Stimulated activated naive CD8-positive, alpha-beta T cell treated with anti-CD3 and anti-CD28 coated beads, Interleukin-15, Interleukin-2, amounts not matched to agents 100 ng/mL and 50 ng/mL, for 24 hours (primary cell): ENCODE results near the gene PHPT1.

Source experiments
- H3K27ac Mint-ChIP-seq: one replicate; pipeline ENCODE4 v1.8.0; 2021; ENCODE audit warnings: mild to moderate bottlenecking, mixed read lengths
- H3K27me3 Mint-ChIP-seq: one replicate; pipeline ENCODE4 v1.8.0; 2021; ENCODE audit warnings: mixed read lengths
- H3K36me3 Mint-ChIP-seq: one replicate; pipeline ENCODE4 v1.8.0; 2021; ENCODE audit warnings: low read depth, mixed read lengths
- H3K4me1 Mint-ChIP-seq: one replicate; pipeline ENCODE4 v1.8.0; 2021; ENCODE audit warnings: low read depth, mixed read lengths
- H3K4me3 Mint-ChIP-seq: one replicate; pipeline ENCODE4 v1.8.0; 2021; ENCODE audit warnings: mild to moderate bottlenecking, mixed read lengths
- H3K9me3 Mint-ChIP-seq: one replicate; pipeline ENCODE4 v1.8.0; 2021; ENCODE audit warnings: mixed read lengths

The PHPT1 gene

DNA sequence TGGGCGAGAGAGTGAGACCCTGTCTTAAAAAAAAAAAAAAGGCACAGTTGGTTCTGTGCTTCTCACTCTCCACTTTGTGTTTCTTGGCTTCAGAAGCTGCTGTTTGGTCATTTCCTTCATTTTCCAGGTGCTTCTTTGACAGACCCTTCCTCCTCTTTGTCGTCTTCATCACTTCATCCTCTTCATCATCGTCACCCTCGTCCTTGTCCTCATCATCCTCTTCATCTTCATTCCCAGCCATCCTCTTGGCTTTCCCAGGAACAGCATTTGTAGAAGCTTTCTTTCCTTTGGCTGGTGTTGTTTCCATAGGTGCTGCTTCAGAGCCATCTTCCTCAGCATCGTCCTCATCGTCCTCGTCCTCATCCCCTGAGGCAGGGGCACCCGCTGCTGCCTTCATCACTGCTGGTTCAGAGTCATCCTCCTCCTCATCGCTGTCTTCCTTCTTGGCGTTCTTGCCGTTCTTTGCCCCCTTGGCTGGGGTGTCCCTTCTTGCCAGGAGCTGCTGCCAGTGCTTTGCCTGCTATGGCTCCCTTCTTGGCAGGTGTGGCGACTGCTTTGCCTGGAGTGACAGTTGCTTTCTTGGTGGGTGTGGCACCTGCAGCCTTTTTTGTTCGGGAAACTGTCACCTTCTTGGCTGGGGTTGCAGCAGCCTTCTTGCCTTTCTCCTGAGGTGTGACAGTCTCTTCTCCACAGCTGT lies 34.3 kb upstream of the PHPT1 start:
- H3K27ac Mint-ChIP-seq: no peak overlapping the region
- no peaks in the 10 kb centered on the region for H3K27me3 Mint-ChIP-seq
- H3K36me3 Mint-ChIP-seq: peaks cover 55% of the 10 kb centered on the region
- H3K9me3 Mint-ChIP-seq: no peaks in the 10 kb centered on the region
- H3K4me3 Mint-ChIP-seq: no peak overlapping the region
- peaks cover 22% of the 10 kb centered on the region for H3K4me1 Mint-ChIP-seq

DNA sequence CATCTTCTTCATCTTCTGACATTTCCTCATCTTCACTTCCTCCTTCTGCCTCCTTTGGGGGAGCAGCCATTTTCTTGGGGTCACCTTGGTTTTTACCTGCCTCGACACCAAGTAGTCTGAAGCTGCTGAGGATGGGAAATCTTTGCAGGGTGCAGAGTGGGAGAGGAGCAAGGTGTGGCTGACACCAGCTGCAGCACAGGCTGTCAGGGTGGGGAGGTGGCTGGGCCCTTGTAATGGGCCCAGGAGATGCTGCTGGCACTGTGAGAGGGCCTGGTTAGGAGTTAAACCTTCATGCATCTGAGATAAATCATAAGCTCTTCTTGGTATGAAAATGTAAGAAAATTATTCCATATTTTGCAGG lies 33.8 kb upstream of the PHPT1 start:
- H3K36me3 Mint-ChIP-seq: peaks cover 52% of the 10 kb centered on the region
- H3K9me3 Mint-ChIP-seq: no peaks in the 10 kb centered on the region
- H3K4me3 Mint-ChIP-seq: no peak overlapping the region
- H3K27me3 Mint-ChIP-seq: no peaks in the 10 kb centered on the region
- H3K4me1 Mint-ChIP-seq: peaks cover 18% of the 10 kb centered on the region
- no peak overlapping the region for H3K27ac Mint-ChIP-seq

DNA sequence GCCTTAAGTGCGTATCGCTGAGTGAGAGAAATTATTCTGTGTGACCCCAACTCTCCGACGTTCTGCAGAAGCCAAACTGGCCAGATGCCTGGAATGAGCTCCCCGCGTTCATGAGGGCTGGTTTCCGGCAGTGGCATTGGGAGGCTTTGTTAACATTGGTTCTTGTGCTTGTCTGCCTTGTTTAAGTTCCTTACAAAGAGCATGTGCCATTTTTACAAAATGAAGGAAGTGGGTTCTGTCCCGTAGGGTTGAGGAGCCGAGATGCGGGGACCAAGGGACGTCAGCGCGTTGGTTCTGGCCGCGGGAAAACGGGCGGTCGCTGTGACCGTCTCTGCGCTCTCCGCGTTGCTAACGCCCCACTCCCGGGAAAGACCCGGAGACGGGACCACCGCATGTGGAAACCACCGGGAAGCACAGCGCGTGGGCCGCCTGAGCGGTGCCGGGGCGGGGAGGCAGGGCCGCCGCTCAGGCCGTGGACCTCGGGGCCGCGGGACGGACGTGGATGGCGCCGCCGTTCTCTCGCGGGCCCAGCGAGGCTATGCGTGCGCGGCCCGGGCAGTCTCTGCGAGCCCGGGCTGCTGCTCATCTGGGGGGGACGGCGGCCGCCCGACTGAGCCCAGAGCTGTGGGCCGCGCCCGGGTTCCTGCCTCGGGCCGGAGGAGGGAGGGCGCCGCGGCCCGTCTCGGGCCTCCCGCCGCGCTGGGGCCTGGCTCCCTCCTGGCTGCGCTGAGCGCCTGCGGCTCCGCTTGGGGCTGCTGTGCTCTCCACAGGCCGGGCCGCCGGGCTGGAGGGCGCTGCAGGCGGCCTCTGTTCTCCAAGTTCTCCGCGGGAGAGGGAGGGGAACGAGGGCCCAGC lies 28.0 kb upstream of the PHPT1 start:
- Mint-ChIP-seq H3K4me3 (peak overlapping the region; percentile 13), H3K27ac (no peak overlapping the region), H3K36me3 (peaks cover 23% of the 10 kb centered on the region), H3K4me1 (peaks cover 6% of the 10 kb centered on the region), H3K27me3 (no peaks in the 10 kb centered on the region), H3K9me3 (no peaks in the 10 kb centered on the region)

DNA sequence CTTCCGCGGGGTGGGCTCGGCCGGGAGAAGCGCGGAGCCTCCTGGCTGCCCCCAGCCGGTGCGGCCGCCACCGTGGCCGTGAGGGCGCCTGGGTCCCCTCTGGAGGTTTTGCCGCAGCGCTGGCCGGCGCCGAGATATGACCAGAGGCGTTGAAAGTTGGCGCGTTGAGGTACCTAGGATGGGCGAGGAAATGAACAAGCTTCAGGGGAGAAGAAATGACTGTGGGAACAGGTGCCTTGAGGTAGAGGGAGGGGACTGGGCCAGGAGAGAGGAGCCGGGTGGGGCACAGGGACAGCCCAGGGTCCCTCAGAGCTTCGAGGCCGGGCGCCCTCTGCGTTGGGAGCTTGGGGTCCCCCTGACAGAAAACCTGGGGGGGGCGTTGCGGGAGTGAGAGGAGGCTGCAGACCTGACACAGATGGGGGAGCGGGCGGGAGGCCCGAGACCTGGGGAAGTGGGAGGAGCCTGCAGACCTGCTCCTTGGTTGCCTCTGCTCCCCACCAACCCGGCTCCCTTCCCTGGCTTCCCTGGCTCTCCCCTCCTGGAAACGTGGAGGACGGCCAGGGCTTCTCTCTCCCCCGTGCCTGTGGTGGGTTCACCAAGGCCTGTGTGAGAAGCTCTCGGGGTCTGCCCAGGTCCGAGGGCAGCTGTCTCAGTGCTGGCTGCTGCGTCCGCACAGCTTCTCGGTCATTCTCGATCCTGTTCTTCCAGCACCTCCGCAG lies 27.2 kb upstream of the PHPT1 start:
- Mint-ChIP-seq H3K27me3 (no peaks in the 10 kb centered on the region), H3K9me3 (no peaks in the 10 kb centered on the region), H3K4me3 (no peak overlapping the region), H3K4me1 (peaks cover 6% of the 10 kb centered on the region), H3K36me3 (peaks cover 19% of the 10 kb centered on the region), H3K27ac (no peak overlapping the region)

DNA sequence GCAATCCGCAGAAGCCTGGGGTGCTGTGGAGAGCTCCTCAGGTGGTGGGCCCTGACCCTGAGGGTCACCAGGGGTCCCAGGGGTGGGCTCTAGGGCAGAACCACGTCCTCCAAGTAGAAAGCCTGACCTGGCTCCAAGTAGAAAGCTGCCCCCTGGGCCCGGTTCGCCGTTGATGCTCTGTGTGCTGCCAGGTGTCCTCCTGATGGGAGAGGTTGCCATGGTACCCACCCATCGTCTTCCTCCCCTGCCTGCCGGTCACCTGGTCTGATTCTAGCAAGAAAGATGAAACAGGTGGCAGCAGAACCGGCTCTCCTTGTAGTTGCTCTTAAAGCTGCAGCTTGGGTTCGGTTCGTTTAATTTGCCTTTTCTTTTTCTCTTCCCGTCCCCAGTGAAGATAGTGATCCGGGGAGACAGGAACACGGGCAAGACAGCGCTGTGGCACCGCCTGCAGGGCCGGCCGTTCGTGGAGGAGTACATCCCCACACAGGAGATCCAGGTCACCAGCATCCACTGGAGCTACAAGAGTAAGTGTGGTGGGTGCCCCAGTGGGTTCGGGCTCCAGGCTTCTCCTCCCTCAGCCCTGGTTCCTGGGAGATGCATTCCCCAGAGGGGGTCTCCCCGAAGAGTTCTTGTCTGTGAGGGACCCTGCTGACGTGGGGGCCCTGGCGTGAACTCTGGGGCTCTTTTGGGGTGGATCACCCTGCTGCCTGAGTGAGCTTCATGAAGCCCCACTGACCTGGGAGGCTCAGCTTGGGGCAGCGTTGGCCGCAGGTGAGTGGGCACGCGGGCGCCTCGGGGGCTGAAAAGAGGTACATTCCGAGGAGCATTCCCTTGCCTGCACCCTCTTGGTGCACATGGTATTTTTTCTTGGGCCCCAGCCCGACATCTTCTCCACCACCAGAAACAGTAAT lies 25.8 kb upstream of the PHPT1 start:
- H3K27ac Mint-ChIP-seq: no peak overlapping the region
- no peak overlapping the region for H3K4me3 Mint-ChIP-seq
- peaks cover 6% of the 10 kb centered on the region for H3K4me1 Mint-ChIP-seq
- no peaks in the 10 kb centered on the region for H3K27me3 Mint-ChIP-seq
- H3K36me3 Mint-ChIP-seq: peaks cover 14% of the 10 kb centered on the region
- no peaks in the 10 kb centered on the region for H3K9me3 Mint-ChIP-seq

DNA sequence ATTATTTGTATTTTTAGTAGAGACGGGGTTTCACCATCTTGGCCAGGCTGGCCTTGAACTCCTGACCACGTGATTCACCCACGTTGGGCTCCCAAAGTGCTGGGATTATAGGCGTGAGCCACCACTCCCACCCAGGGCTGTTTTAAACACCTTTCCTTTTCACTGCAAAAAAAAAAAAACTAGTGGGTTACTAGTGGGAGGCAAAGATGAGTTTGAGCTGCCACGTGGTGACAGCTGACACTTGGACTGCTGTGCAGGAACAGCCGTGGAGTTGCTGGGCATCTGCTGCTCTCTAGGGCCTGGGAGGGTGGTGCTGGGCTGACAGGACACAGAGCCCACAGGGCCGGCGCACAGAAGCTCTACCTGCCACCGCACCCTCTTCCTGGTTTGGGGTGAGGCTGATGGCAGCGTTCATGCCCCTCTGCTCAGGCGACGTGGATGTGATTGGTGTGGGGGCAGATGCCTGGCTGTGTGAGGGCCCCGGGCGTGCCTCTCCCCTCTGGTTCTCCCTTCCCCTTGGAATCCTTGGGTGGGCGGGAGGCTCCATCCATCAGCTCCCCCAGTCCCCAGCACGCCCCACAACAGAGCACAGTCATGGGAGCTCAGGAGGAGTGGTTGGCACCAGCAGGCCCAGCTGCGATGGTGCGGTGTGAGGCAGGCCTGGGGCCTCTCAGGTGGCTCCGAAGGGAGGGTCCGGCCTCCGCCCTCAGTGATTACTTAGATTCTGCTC lies 24.5 kb upstream of the PHPT1 start:
- Mint-ChIP-seq H3K4me1 (peaks cover 6% of the 10 kb centered on the region), H3K27ac (no peak overlapping the region), H3K36me3 (peaks cover 18% of the 10 kb centered on the region), H3K4me3 (no peak overlapping the region), H3K27me3 (no peaks in the 10 kb centered on the region), H3K9me3 (no peaks in the 10 kb centered on the region)

DNA sequence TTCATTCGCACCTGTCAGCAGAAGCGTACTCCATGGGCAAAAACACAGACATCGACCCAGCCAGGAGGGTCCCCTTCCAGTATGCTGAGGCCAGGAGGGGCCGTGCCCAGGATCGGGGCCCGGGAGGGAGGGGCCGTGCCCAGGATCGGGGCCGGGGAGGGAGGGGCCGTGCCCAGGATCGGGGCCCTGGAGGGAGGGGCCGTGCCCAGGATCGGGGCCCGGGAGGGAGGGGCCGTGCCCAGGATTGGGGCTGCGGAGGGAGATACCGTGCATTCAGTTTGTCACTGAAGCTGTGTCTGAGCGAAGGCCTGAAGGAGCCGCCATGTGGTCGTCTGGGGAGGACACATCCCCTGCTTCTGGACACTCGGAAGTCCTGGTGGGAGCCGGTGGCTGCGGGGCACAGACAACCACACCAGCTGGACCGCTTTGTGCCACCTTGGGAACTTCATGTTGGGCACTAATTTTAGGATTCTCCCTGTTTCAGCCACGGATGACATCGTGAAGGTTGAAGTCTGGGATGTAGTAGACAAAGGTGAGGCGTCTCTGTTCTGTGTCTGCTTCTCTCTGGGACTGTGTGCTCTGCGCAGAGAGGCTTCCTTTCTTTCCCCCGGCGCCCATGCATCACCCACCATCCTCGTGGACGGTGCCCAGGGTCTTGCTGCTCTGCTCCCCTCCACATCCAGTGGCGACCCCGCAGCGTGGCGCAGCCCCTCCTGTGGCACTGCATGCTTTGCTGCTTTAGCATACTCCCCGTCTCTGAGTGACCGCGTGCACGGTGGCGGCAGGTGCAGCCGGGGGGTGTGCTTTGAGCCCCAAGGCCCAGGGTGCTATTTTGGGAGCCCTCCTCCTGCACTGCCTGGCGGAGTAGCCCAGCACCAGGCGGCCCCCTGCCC lies 23.7 kb upstream of the PHPT1 start:
- H3K4me3 Mint-ChIP-seq: no peak overlapping the region
- no peaks in the 10 kb centered on the region for H3K27me3 Mint-ChIP-seq
- H3K4me1 Mint-ChIP-seq: peaks cover 6% of the 10 kb centered on the region
- peaks cover 17% of the 10 kb centered on the region for H3K36me3 Mint-ChIP-seq
- no peak overlapping the region for H3K27ac Mint-ChIP-seq
- H3K9me3 Mint-ChIP-seq: no peaks in the 10 kb centered on the region

DNA sequence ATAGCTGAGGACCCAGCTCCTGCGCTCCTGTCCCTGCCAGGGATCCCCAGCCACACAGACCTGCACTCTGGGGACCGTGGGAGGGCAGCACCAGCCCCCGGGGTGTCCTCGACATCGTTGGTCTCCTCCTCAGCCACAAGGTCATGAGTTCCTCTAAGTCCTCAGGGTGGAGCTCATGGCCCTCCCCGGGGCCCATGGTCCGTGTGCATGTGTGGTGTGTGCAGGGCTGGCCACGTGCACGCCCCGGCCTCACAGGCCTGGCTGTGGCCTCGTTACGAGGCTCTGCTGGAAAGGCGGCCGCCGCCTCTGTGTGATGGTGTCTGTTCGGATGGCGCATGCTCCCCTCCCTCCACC lies 23.0 kb upstream of the PHPT1 start:
- no peaks in the 10 kb centered on the region for H3K27me3 Mint-ChIP-seq
- no peaks in the 10 kb centered on the region for H3K9me3 Mint-ChIP-seq
- H3K36me3 Mint-ChIP-seq: peaks cover 11% of the 10 kb centered on the region
- no peak overlapping the region for H3K27ac Mint-ChIP-seq
- no peak overlapping the region for H3K4me3 Mint-ChIP-seq
- no peaks in the 10 kb centered on the region for H3K4me1 Mint-ChIP-seq

DNA sequence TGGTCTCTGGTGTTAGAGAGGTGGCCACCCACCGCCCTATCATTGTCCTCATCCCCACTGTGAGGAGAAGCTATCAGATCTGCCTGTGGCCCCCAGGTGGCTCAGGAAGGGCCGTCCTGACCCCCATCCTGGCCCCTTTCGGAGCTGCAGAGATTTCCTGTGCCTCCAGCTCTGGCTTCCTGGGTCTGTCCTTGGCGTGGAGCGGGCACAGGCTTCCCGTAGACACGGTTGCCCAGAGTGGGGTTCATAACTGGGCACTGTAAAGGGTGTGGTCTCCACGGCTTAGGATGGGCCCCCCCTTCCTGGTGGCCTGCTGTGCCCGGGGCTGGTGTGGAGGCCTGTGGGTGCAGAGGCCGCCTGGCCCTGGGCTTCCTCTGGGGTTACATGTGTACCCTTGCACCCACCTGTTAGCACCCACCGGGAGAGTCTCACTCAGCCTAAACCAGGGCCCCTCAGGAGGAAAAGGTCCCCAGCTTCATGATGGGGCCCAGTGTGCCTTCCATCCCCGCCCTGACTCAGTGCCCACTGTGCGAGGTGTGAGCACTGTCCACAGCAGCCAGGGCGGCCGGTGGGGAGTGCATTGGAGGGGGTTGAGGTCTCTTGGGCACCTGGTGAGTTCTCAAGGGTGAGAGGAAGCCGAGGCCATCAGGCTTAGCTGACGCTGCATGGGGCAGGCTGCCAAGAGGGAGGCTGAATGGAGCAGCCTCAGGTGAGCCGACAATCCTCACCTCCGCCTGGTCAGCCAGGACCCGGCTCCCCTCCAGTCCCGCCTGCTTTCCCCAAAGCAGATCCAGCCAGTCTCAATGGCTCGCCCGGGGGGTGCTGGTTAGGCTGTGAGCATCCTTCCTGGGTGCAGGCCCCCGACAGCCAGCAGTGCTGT lies 22.3 kb upstream of the PHPT1 start:
- H3K27me3 Mint-ChIP-seq: no peaks in the 10 kb centered on the region
- peaks cover 11% of the 10 kb centered on the region for H3K36me3 Mint-ChIP-seq
- H3K4me3 Mint-ChIP-seq: no peak overlapping the region
- H3K4me1 Mint-ChIP-seq: no peaks in the 10 kb centered on the region
- H3K9me3 Mint-ChIP-seq: no peaks in the 10 kb centered on the region
- H3K27ac Mint-ChIP-seq: no peak overlapping the region

DNA sequence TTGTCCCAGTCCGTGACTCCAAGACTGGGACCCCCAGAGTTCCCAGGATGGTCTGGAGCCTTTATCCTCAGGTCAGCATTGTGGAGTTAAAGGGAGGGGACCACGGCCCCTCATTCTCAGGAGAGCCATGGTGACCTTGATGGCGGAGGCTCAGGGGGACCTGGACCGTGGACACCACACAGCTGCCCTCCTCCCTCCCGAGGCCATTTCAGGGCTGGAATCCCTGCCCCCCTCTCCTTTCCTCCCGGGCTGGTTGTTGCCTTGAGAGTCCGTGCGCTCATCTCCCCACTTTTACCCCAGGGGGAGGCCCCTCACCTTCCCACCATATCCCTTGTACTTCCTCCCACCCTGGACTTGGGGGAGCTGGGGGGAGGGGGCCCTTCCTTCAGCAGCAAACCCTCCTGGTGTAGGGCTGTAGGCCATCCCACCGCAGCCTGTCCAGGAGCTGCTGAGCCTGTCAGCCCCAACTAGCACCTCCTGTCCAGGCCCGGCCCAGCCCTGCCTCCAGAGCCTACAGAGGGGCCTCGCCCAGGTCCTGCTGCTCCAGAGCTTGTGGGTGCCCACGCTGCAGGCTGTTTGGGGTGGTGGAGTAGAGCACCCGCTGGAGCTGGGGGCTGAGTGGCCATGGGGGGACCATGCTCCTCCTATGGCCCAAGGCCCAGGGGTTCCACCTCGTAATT lies 21.3 kb upstream of the PHPT1 start:
- H3K9me3 Mint-ChIP-seq: no peaks in the 10 kb centered on the region
- H3K36me3 Mint-ChIP-seq: peaks cover 16% of the 10 kb centered on the region
- H3K27me3 Mint-ChIP-seq: no peaks in the 10 kb centered on the region
- no peak overlapping the region for H3K27ac Mint-ChIP-seq
- H3K4me3 Mint-ChIP-seq: no peak overlapping the region
- H3K4me1 Mint-ChIP-seq: no peaks in the 10 kb centered on the region

DNA sequence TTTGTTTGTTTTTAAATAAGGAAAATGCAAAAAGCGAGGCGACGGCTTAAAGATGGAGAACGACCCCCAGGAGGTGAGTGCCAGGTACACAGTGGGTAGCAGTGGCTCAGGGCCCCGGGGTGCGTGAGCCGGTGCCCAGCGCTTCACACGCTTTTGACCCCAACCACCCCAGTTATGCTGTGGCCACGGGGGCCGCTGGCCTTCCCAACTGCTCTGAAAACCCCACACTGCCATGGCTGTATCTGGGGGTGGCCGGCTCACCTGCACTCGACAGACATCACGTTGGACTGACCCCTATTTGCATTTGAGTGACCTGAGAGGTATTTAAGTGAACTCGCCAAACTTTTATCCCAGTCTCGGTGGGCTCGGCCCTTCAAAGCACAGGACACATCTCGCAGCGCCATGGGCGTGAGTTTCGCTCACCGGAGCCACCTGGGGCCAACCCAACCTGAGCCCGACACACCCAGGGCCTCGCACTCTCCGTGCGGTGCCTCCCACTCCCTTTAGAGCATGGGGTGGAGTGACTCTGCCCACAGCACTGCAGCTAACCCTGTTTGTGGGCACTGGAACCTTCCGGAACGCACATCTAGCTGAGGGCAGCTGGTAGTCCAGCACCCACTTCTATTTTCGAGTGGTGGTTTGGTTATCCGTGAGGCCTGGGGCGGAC lies 20.6 kb upstream of the PHPT1 start:
- no peaks in the 10 kb centered on the region for H3K4me1 Mint-ChIP-seq
- no peak overlapping the region for H3K4me3 Mint-ChIP-seq
- H3K9me3 Mint-ChIP-seq: no peaks in the 10 kb centered on the region
- no peaks in the 10 kb centered on the region for H3K27me3 Mint-ChIP-seq
- H3K36me3 Mint-ChIP-seq: peaks cover 16% of the 10 kb centered on the region
- H3K27ac Mint-ChIP-seq: no peak overlapping the region

DNA sequence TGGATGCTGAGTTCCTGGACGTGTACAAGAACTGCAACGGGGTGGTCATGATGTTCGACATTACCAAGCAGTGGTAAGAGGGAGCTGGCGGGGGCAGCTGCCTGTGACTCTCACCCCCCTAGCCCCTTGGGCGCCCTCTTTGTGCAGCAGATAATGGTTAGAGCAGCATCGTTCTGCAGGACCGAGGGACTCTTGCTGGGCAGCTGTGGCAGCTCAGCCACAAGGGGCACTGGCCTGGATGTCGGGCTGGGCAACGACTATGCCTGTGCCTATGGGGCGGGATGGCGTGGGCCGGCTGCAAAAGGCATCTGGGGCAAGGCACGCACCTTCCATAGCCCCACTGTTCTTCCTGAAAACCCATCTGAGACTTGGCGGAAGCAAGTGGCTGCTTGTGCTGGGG lies 19.8 kb upstream of the PHPT1 start:
- Mint-ChIP-seq H3K4me1 (no peaks in the 10 kb centered on the region), H3K27me3 (no peaks in the 10 kb centered on the region), H3K4me3 (no peak overlapping the region), H3K36me3 (peaks cover 16% of the 10 kb centered on the region), H3K27ac (no peak overlapping the region), H3K9me3 (no peaks in the 10 kb centered on the region)
